ENCODE data around the gene PRKN. TPM values are rescaled to one million over a fixed set of nuclear protein-coding genes. Genes with fewer than 3 reads are reported as not detected.

The PRKN gene
- total RNA-seq, 2 donors from 2014 or later: 10.7 to 21.2 TPM

DNA sequence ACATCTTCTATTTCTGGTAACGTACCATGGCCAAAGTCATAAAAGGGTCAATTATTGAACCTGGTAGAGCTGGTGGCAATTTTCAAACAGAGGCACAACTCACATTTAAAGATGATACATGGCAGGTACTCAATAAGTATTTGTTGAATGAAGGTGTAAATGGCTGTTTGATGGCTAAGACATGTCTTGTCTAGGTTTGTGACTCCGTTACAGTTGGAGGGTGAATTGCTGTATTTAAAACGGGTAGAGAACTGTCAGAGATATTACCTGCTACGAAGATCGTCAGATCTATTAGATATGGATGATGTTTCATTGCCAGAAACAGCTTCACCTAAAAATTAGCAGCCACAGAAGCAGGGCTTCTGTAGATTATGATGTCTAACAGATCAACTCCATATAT lies 601.9 kb downstream of the PRKN start:
- intact Hi-C loops (cut with DNase I): no loop called here
- WGBS: 68% methylated on average over 5 of the region's 5 CpGs
- no peaks in the 10 kb centered on the region for H3K36me3 ChIP-seq
- H3K9me3 ChIP-seq: no peaks in the 10 kb centered on the region
- no peak overlapping the region for H3K27ac ChIP-seq
- no peak for DNase-seq (ENCODE audit: low spot score)
- no peak overlapping the region for H3K4me3 ChIP-seq
- H3K4me1 ChIP-seq (replicated peaks): no peaks in the 10 kb centered on the region
- TF ChIP-seq POLR2A (IDR thresholded peaks at IDR 0.05): no peak
- no peak for TF ChIP-seq POLR2AphosphoS5 (IDR thresholded peaks at IDR 0.05)
- TF ChIP-seq, protein P1, sequence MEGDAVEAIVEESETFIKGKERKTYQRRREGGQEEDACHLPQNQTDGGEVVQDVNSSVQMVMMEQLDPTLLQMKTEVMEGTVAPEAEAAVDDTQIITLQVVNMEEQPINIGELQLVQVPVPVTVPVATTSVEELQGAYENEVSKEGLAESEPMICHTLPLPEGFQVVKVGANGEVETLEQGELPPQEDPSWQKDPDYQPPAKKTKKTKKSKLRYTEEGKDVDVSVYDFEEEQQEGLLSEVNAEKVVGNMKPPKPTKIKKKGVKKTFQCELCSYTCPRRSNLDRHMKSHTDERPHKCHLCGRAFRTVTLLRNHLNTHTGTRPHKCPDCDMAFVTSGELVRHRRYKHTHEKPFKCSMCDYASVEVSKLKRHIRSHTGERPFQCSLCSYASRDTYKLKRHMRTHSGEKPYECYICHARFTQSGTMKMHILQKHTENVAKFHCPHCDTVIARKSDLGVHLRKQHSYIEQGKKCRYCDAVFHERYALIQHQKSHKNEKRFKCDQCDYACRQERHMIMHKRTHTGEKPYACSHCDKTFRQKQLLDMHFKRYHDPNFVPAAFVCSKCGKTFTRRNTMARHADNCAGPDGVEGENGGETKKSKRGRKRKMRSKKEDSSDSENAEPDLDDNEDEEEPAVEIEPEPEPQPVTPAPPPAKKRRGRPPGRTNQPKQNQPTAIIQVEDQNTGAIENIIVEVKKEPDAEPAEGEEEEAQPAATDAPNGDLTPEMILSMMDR (IDR thresholded peaks at IDR 0.05): no peak
- no peaks in the 10 kb centered on the region for H3K27me3 ChIP-seq (replicated peaks; ENCODE audit: insufficient read depth)

DNA sequence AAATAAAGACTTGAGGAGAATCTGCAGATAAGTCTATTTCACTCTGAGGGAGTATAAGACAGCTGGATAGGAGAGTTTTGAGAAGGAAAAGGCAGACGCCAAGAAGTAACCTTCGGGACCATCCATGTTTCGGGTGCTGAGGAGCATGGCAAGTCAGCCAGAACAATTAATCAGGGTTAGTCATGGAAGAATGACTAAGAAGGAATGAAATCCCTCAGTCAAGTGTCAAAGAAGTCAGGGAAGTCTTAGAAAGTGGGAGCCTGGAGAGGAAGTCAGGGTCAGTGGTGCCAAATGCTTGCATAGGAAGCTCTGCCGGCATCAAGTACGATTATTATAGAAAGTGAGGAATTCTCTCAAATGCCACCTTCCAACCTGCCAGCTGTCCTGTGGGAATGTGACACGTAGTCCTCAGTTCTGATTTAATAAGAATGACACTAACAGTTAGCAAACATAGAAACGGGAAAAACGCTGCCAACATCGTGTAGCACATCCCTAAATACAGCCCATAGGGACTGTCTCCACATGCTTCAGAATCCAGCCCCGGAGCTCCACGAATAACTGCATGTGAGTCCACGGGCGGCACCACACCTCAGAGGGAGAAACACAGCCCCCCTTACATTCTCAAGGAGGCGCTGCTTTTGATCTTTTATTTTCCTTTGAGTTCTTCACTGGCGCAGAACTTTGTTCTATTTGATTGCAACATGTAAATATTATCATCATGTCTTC lies 602.7 kb downstream of the PRKN start:
- WGBS: 59% methylated on average over 15 of the region's 15 CpGs
- no peak overlapping the region for H3K27ac ChIP-seq
- H3K27me3 ChIP-seq (replicated peaks; ENCODE audit: insufficient read depth): no peaks in the 10 kb centered on the region
- intact Hi-C loops (cut with DNase I): no loop called here
- H3K9me3 ChIP-seq: no peaks in the 10 kb centered on the region
- no peak for DNase-seq (ENCODE audit: low spot score)
- H3K4me3 ChIP-seq: no peak overlapping the region
- TF ChIP-seq, protein P1 (IDR thresholded peaks at IDR 0.05): no peak
- TF ChIP-seq POLR2AphosphoS5 (IDR thresholded peaks at IDR 0.05) (no peak), POLR2A (IDR thresholded peaks at IDR 0.05) (no peak)
- no peaks in the 10 kb centered on the region for H3K4me1 ChIP-seq (replicated peaks)
- H3K36me3 ChIP-seq: no peaks in the 10 kb centered on the region

DNA sequence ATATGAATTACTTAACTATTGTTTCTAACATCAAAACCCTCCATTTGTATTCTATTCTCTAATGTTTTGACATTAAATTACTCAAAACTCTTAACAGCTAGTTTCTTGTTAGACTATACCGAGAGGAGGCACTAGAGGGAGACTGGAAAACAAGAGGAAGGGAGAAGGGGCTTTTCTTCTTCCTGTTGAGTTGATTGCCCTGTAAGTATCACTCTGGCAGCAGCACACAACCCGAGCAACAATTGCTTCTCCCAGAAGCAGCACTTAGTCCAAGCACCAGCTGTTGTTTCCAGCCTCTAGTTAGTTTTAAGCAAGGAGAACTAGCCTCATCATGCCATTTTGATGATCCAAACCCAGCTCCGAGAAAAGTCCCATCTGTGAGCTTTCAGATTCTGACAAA lies 603.8 kb downstream of the PRKN start:
- no peak overlapping the region for H3K4me3 ChIP-seq
- H3K9me3 ChIP-seq: no peaks in the 10 kb centered on the region
- H3K36me3 ChIP-seq: no peaks in the 10 kb centered on the region
- intact Hi-C loops (cut with DNase I): no loop called here
- no peaks in the 10 kb centered on the region for H3K27me3 ChIP-seq (replicated peaks; ENCODE audit: insufficient read depth)
- 43% methylated on average over 3 of the region's 3 CpGs for WGBS
- no peaks in the 10 kb centered on the region for H3K4me1 ChIP-seq (replicated peaks)
- no peak for TF ChIP-seq POLR2AphosphoS5 (IDR thresholded peaks at IDR 0.05)
- TF ChIP-seq, protein P1 (IDR thresholded peaks at IDR 0.05): no peak
- TF ChIP-seq POLR2A (IDR thresholded peaks at IDR 0.05): no peak
- DNase-seq (ENCODE audit: low spot score): no peak
- H3K27ac ChIP-seq: no peak overlapping the region

DNA sequence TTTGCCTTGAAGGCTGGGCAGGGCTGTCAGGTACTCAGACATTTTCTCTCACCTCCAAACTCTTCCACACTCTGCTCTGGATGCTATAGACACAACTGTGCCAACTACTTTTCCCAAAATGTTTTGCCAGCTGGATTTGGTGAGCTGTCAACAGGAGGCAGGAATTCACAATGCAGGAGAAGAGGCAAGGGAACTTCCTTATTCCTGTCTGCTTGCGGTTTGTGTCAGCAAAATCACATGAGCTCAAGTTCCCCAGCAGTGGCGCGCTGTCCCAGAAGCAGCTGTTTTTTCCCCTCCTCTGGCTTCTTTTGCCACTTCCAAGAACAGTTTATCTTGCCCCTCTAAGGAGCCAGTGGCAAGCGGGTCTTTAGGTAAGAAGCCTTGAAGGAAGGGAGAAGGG lies 608.2 kb downstream of the PRKN start:
- no peak for TF ChIP-seq POLR2AphosphoS5 (IDR thresholded peaks at IDR 0.05)
- no peak for TF ChIP-seq POLR2A (IDR thresholded peaks at IDR 0.05)
- TF ChIP-seq, protein P1 (IDR thresholded peaks at IDR 0.05): no peak
- H3K27me3 ChIP-seq (replicated peaks; ENCODE audit: insufficient read depth): no peaks in the 10 kb centered on the region
- no peaks in the 10 kb centered on the region for H3K9me3 ChIP-seq
- H3K4me1 ChIP-seq (replicated peaks): no peaks in the 10 kb centered on the region
- no peak overlapping the region for H3K27ac ChIP-seq
- no peak for DNase-seq (ENCODE audit: low spot score)
- WGBS: 37% methylated on average over 4 of the region's 4 CpGs
- H3K4me3 ChIP-seq: no peak overlapping the region
- intact Hi-C loops (cut with DNase I): no loop called here
- no peaks in the 10 kb centered on the region for H3K36me3 ChIP-seq

DNA sequence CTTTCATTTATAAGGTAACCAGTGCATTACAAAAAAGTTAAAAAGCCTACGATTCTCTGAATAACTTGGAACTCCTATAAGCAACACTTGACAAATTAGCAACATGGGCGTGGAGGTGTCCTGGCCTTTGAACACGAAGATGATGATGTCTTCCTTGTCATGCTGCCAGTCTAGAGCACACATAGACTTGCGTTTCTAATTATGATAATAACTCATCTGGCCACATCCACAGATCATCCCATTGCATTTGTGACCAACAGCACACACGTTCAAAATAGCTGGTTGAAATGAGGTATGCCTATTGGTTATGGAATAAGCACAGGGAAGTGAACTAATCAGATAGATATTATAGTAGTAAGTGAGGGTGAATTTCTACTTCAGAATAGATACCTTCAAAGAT lies 608.9 kb downstream of the PRKN start:
- no peaks in the 10 kb centered on the region for H3K27me3 ChIP-seq (replicated peaks; ENCODE audit: insufficient read depth)
- TF ChIP-seq POLR2AphosphoS5 (IDR thresholded peaks at IDR 0.05) (no peak), POLR2A (IDR thresholded peaks at IDR 0.05) (no peak)
- TF ChIP-seq, protein P1 (IDR thresholded peaks at IDR 0.05): no peak
- no peak overlapping the region for H3K27ac ChIP-seq
- no peaks in the 10 kb centered on the region for H3K9me3 ChIP-seq
- intact Hi-C loops (cut with DNase I): no loop called here
- 76% methylated on average over 5 of the region's 5 CpGs for WGBS
- DNase-seq (ENCODE audit: low spot score): no peak
- no peak overlapping the region for H3K4me3 ChIP-seq
- H3K4me1 ChIP-seq (replicated peaks): no peaks in the 10 kb centered on the region
- no peaks in the 10 kb centered on the region for H3K36me3 ChIP-seq
